GM10847 (cell line): ENCODE measurements around the gene POLK.

Source experiments
- POLR2A ChIP-seq: IDR thresholded peaks from 2 replicates; pipeline ENCODE4 v1.6.1; 2011; ENCODE audit not compliant: insufficient read length; ENCODE audit errors: extremely low read depth

Gene POLK

GRCh38 chr5:75616971-75617621 is 105.4 kb downstream of the POLK start:
- TF ChIP-seq POLR2A: no peak

GRCh38 chr5:75617736-75618352 is 106.2 kb downstream of the POLK start:
- no peak for TF ChIP-seq POLR2A

- no peak for TF ChIP-seq POLR2A
These were observed 108.7 kb downstream of the POLK start for GRCh38 chr5:75620184-75620959.

GRCh38 chr5:75622564-75622963 is 110.9 kb downstream of the POLK start:
- TF ChIP-seq POLR2A: no peak

- no peak for TF ChIP-seq POLR2A
These were observed 112.2 kb downstream of the POLK start for GRCh38 chr5:75623846-75624245.

GRCh38 chr5:75626959-75627358 is 115.3 kb downstream of the POLK start:
- TF ChIP-seq POLR2A: no peak

- TF ChIP-seq POLR2A: no peak
These were observed 116.1 kb downstream of the POLK start for GRCh38 chr5:75627801-75628200.

- TF ChIP-seq POLR2A: no peak
These were observed 119.2 kb downstream of the POLK start for GRCh38 chr5:75630875-75631274.

GRCh38 chr5:75632321-75632720 is 120.6 kb downstream of the POLK start:
- no peak for TF ChIP-seq POLR2A

- no peak for TF ChIP-seq POLR2A
These were observed 126.3 kb downstream of the POLK start for GRCh38 chr5:75637949-75638348.

GRCh38 chr5:75639535-75640311 is 128.0 kb downstream of the POLK start:
- no peak for TF ChIP-seq POLR2A

- TF ChIP-seq POLR2A: no peak
These were observed 128.7 kb downstream of the POLK start for GRCh38 chr5:75640395-75640794.

- no peak for TF ChIP-seq POLR2A
These were observed 129.1 kb downstream of the POLK start for GRCh38 chr5:75640826-75641225.

GRCh38 chr5:75648712-75649111 is 137.0 kb downstream of the POLK start:
- TF ChIP-seq POLR2A: no peak
